ENCODE data around the gene STRA6.

Gene STRA6

DNA sequence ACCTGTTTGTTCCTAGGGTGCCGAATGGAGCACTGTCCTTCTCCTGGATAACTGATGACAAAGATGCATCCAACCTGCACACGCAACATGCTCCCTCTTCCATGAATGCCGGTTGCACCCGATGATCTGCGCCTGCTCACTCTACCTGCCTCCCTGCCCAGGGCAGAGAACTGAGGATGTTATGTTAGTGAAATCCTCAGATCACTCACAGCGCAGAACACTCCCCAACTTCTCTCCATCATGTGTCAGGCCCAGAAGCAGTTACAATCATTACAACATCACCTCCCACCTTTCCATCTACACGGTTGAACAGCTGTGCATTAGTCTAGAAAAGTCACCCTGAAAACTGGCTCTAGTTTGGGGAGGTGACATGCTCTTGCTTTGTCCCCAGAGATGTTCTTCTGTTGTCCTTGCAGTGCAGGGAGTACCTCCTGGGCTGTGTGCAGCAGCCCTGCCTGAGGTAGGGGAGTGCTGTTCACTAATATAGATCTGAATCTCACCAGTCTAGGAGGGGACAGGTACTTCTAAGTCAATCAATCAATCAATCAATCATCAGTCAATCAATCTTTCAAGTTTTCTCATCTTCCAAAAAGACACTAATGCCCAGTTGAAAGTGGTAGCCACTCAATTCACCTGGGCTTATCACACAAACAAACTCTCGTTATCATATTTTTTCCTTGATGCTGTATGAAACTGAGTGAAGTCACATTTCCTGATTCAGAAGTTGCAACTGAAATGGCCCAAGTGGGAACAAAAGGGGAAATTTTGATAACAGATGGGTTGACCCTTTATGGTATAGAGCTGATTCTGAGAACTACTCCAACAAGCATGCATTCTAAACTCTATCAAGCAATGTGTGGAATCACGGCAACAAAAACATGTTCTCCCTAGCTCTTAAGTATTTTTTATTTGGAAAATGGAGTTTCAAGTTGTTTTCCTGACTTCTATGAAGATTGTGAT, 44.4 kb downstream of the STRA6 start:
- DNase-seq: no peak

DNA sequence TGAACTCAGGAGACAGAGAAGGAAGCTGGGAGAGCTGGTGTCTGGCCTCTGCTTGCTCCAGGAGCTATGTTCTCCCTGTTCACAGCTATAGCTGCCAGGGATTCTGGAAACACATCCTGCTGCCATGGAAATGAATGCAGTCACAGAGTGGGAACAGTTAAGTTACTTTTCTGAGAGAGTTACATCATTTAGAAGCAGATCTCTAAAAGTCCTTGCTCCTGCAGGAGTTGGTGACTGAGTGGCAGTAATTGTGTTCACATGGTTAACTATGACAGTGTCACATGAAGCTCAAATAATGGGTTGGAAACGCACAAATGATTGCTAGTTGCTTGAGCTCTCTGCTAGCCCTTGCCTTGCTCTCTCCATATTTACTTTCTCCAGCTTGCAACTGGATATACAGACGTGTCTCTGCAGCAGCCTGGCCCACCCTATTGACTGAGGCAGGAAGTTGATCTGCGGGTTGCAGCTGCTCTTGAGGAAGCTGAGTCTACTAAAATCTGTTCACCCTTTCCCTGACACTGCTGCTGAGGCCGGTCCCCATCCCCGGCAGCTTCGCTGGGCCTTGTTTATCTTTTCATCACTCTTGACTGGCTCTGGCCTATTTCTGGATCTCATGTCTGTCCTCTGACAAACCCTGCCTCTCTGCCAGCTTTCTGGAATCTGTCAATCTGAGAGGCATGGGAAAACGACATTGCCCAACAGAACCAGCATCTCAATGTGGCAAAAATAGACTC, 45.7 kb downstream of the STRA6 start:
- no peak for DNase-seq

DNA sequence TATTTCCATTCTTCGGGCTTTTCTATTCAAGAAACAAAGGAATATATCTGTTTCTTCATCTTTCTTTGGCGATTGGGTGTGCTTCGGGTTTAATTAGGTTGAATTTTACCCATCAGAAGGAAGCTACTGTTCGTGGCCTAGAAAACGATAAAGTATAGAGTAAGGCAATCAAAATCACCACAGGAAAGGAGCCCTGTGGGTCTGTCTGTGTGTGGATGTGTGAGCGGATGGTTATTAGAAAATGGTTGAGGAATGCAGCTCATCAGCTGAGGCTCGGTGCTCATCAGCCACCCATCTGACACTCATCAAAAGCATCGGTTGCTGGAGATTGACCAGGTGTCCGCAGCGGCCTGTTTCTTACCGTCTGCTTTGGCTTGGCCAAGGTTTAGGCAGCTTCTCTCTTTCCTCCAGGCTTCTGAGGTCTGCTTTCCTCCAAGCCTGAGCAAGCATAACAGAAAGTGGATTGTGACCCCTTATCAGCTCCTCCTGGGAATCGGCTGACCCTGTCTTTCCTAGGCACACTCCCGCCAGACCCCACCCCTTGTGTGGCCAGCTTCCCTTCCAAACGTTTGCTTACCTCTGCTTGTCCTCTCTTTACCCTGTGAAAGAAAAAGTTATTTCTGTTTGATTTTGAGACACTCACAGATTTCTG, 46.7 kb downstream of the STRA6 start:
- DNase-seq: no peak

DNA sequence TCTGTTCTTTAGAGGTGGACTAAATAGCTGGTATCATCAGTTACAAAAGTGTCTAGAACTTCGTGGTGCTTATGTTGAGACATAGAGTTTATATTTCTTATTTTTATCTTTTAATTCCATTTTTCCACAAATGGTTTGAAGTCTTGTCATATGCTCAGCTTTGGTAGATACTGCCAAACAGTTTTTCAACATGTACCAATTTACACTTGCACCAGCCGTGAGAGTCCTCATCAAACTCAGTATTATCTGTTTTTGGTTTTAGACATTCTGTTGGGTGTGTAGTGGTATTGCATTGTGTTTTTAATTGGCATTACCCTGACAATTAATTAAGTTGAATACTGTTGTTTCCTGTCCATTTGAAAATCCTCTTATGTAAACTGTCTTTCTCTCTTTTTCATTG, 55.5 kb downstream of the STRA6 start:
- DNase-seq: no peak

DNA sequence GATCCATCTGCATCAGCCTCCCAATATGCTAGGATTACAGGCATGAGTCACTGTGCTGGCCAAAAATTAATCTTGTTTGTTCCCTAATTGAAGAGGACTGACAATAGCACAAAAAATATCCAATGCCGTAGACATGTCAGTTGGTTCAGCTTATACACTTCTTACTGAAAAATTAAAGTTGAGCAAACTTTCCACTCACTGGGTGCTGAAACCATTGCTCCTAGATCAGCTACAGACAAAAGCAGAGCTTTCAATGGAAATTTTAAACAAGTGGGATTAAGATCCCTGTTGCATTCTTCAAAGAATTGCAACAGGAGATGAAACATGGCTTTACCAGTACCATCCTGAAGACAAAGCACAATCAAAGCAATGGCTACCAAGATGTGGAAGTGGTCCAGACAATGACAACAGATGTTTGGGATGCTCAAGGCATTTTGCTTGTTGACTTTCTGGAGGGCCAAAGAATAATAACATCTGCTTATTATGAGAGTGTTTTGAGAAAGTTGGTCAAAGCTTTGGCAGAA, 56.2 kb downstream of the STRA6 start:
- DNase-seq: no peak

DNA sequence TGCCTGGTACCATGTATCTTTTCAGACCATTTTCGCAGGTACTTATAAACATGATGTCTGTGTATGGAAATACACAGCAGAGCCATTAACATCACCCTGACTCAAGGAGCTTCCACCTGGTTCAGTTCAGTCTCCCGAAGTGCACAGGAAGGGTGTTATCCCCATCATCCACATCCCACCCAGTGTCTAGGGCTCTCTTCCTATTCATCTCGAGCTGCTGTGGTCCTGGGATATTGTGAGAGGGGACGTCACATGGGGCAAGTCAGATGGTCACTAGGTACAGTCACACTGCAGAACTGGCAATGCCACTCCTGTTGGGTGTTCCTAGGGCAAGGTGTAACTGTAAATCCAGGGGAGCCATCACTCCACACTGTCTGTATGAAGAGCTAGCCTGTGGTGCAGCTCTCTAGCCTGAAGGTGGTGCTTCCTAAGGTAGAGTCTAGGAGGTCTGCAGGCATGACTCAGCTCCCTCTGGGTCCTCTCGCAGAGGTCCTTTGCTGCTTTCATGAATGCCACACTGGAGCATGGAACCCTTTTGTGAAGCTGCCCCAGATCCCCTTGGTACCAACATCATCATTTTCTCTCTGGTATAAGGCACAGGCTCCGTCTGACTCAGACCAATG, 58.3 kb downstream of the STRA6 start:
- DNase-seq: no peak

DNA sequence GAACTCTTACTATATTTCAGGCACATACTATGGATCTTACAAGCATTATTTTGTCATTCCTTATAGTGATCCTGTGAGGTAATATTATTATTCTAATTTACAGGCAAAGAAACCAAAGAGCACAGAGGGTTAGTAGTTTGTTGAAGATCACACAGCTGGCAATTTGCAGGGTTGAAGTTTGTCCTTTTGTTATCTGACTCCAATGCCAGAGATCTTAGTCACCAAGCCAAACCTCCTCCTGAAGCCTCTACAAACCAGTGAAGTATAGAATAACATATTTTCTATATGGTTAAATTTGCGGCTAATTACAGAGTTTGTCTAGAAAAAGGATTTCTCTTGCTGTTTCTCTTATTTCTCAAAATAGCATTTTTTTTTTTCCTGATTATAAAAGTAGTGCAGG, 61.0 kb downstream of the STRA6 start:
- no peak for DNase-seq

DNA sequence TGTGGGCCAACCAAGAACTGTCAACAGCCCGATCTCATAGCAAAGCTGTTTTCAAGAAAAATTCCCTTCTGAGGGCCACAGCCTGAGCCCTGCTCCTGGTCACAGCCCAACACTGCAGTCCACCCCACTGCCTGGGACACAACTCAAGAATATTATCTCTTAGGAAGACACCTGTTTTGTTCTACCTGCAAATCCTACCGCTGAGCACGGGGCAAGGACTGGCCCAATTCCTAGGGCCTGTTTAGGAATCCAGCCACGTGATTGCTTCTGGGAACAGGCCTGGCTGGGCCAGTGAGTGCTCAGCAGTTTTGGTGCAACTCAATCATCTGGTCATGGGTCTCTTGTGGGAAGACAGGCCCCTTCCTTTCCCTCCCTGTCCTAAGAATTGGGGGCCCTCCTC, 63.9 kb downstream of the STRA6 start:
- no peak for DNase-seq

DNA sequence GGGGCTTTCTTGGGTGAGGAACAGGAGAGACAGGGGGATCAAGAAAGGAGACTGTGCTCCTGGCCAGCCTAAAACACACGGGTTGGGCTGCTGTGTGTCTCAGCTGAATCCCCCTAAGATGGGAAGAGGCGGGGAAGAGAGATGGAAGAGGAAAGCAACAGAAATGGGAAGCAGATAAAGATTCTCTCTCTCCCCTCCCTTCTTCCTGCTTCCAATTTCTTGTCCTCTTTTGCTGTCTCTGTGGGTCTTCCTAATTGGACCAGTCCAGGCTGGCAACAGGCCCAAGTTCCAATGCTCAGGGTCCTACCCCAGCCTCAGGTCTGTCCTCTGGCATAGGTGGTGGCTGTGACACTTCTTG, 65.1 kb downstream of the STRA6 start:
- DNase-seq: no peak

DNA sequence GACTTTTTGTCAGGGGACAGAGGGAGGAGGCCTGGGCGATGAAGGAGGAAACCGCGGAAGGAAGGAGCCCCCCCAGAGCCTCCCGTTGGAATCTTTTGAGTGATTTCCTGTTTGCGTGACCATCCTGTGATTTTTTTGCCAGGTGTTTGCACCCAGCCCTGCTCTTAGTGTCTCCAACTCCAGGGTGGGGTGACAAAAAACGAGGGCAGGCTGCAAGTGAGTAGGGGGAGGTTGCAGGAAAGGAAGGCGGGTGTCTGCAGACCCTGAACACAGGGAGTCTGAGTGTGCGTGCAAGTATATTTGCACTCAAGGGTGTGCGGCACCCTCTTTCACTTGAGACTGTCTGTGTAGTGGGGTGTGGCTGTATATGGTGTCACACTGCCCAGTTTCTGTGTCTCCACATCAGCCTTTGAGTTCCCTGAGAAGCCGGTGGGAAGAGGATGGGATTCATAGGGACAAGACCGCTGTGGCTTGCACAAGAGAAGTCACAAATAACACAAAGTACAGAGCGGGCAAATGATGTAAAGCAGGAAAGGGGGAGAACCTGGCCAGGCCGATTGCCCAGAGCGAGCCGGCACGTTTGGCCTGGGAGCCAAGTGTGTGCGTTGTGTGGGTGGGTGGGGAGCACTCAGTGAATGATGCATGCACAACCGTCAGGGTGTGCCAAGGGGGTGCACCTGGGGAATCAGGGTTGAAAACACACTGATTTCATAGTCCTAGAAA, 65.6 kb downstream of the STRA6 start:
- DNase-seq: no peak

DNA sequence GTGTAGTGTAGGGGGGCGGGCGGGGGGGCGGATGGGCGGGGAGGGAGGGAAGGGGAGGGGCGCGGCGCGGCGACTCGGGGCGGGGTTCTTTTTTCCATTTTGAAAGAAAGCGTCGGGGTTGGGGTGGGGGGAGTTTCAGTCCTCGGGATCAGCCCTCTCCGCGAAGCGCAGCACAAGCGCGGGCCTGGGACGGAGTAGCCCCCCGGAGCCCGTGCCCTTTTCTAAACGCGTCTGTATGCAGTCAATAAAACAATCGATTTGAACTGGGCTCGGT, 66.1 kb downstream of the STRA6 start:
- no peak for DNase-seq

DNA sequence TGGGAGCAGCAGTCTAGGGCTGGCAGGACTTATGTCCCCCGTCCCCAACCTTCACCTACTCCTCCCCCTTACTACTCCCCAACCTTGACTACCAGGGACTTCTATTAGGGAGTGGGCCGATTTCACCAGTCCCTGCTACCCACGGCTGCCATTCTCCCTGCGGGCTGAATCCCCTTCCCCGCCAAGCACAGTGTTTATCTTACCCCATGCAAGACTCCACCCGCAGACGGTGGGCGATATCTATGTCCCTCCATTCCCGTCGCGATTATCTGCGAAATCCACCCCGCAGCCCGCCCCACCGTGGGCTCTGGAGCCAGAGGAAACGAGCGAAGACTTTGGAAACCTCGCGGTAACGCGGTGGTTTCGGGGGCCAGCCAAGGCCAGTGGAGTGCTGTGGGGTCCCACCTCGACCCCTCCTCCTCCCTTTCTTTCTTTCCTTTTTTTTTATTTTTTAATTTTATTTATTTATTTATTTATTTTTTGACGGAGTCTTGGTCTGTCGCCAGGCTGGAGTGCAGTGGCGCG, 67.5 kb downstream of the STRA6 start:
- no peak for DNase-seq

DNA sequence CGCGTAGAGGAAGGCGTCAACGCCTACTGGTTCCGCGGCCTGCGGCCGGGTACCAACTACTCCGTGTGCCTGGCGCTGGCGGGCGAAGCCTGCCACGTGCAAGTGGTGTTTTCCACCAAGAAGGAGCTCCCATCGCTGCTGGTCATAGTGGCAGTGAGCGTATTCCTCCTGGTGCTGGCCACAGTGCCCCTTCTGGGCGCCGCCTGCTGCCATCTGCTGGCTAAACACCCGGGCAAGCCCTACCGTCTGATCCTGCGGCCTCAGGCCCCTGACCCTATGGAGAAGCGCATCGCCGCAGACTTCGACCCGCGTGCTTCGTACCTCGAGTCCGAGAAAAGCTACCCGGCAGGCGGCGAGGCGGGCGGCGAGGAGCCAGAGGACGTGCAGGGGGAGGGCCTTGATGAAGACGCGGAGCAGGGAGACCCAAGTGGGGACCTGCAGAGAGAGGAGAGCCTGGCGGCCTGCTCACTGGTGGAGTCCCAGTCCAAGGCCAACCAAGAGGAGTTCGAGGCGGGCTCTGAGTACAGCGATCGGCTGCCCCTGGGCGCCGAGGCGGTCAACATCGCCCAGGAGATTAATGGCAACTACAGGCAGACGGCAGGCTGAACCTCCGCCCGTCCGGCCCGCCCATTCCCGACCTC, 68.1 kb downstream of the STRA6 start:
- DNase-seq: no peak

DNA sequence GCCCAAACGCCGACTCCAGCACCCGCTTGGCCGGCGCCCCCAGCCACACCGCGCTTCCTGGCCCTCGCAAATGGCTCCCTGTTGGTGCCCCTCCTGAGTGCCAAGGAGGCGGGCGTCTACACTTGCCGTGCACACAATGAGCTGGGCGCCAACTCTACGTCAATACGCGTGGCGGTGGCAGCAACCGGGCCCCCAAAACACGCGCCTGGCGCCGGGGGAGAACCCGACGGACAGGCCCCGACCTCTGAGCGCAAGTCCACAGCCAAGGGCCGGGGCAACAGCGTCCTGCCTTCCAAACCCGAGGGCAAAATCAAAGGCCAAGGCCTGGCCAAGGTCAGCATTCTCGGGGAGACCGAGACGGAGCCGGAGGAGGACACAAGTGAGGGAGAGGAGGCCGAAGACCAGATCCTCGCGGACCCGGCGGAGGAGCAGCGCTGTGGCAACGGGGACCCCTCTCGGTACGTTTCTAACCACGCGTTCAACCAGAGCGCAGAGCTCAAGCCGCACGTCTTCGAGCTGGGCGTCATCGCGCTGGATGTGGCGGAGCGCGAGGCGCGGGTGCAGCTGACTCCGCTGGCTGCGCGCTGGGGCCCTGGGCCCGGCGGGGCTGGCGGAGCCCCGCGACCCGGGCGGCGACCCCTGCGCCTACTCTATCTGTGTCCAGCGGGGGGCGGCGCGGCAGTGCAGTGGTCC, 68.7 kb downstream of the STRA6 start:
- DNase-seq: no peak

DNA sequence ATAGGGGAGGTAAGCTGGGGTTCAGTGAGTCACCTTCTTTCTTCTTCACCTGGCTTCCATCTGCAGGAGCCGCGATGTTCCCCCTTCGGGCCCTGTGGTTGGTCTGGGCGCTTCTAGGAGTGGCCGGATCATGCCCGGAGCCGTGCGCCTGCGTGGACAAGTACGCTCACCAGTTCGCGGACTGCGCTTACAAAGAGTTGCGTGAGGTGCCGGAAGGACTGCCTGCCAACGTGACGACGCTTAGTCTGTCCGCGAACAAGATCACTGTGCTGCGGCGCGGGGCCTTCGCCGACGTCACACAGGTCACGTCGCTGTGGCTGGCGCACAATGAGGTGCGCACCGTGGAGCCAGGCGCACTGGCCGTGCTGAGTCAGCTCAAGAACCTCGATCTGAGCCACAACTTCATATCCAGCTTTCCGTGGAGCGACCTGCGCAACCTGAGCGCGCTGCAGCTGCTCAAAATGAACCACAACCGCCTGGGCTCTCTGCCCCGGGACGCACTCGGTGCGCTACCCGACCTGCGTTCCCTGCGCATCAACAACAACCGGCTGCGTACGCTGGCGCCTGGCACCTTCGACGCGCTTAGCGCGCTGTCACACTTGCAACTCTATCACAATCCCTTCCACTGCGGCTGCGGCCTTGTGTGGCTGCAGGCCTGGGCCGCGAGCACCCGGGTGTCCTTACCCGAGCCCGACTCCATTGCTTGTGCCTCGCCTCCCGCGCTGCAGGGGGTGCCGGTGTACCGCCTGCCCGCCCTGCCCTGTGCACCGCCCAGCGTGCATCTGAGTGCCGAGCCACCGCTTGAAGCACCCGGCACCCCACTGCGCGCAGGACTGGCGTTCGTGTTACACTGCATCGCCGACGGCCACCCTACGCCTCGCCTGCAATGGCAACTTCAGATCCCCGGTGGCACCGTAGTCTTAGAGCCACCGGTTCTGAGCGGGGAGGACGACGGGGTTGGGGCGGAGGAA, 69.6 kb downstream of the STRA6 start:
- DNase-seq: no peak

DNA sequence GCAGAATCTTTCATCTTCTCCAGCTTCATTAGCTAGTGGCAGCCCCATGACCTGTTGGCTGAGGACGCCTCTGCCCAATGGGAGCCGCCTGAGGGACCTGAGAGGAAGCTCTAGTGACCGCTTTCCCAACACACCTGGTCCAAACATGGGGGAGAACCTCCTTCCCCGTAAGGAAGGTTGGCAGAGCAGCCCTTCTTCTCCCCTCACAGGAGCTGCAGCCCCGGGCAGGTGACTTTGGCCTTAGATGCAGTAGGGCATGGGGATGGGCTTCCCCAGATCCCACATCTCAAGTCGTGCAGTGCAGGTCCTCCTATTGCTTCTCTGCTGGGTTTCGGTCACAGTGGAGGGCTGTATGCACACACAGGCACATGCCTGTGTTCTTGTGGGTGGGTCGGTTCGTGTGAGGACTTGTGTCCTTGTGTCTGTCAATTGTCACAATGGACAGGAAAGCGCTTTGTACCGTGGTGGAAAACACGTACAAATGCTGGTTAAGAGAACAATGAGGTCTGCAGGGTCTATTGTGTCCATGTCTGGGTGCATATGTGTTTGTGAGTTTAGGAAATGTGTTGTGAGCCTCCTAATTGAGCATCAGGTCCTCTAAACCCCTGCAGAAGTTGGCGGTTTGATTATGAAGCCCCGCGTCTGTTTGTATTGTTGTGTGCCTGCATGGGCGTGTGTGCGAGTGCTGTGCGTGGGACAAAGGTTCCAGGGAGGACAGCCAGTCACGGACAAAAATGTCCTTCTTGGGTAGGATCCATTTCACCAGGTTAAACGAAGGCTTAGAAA, 70.8 kb downstream of the STRA6 start:
- no peak for DNase-seq

DNA sequence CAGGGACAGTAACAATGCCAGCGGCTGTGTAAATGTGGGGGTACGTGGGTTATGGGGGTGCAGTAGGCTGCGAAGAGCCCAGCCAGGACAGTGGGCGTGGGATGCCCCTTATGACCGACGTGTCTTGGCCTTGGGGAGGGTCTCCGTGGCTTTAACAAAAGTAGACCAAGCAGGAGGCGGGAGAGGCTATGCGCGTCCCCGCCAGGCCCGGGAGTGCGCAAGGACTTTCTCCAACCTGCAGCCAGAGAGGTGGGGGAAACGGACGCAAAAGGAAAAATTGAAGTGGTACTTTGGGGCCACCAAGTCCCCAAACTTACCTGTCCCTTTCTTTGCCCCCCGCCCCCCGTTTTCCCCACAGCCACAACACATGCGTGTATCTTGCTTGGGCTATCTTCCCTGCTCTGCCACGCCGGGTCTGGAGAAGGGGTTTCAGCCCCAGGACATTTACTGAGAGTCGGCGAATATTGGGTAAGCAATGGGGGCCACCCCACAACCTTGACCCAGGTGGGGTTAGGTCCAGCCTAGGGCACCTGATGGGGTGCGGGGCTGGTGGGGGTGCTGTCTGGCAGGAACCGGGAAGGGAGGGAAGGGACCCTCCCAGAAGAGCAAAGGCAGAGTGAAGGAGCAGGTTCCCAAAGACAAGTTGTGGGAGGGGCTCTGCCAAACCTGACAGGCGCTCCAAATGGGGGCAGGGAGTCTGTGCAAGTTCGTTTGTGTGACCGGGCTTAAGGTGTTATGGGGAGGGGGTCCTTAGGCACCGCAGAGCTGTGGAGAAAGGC, 71.5 kb downstream of the STRA6 start:
- DNase-seq: no peak

DNA sequence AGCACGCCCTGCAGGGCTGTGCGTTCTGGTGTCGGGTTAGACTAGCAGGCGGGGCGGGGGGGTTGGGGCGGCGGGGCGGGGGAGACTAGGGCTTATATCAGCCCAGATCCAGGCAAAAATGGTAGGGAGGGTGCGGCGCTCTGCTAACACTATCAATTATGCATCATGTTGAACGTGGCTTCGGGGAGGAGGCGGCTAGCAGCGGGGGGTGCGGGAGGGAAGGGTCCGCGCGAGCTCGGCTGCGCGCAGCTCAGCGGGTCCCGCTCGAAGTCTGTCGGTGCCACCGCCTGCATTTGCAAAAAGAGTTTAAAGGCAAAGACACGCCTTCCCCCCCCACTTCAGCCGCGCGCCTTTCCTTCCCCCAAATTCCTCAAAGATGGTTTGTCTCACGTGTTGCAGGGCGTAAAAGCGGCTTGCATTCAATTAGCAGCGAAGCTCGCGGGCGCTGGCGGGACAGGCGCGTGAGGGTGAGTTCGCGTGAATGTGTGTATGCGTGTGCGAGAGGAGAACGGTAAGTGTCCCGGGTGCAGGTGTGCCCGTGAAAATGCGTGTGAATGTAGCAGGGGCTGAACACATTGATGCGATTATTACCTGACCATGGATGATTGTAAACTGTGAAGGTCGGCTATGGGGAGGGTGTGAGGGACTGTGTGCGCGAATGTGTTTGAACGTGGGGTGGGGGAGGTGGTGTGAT, 72.3 kb downstream of the STRA6 start, which contains the start of gene ISLR2:
Gene ISLR2, plus strand, starts transcription at position 432 of the 694 bp plus-strand sequence. CDS start 2,169 bp downstream, outside the sequence.
- no peak for DNase-seq

Measured in CD4-positive, alpha-beta T cell treated with Interleukin-4 for 1 hour (primary cell).